ENCODE measurements around the gene MAP2K4. TPM values are rescaled to one million over a fixed set of nuclear protein-coding genes. Genes with fewer than 3 reads are reported as not detected.

Gene MAP2K4
- total RNA-seq, 1 experiment from 2014 or later: 24.4 TPM

GRCh38 chr17:12055889-12056288 lies 35.2 kb downstream of the MAP2K4 start (continued):
- TF ChIP-seq AFF4 (CRISPR knock-in tag; IDR thresholded peaks at IDR 0.05; ENCODE audit: borderline replicate concordance): no peak
- TF ChIP-seq PRRX2 (CRISPR knock-in tag; IDR thresholded peaks at IDR 0.05): no peak
- no peak for TF ChIP-seq ERG (CRISPR knock-in tag; IDR thresholded peaks at IDR 0.05)

- Mint-ChIP-seq H3K36me3 (peaks cover 5% of the 10 kb centered on the region), H3K27ac (peak overlapping the region; percentile 61), H3K4me1 (peaks cover 44% of the 10 kb centered on the region), H3K4me3 (no peak overlapping the region), H3K27me3 (ENCODE audit: low read depth) (no peaks in the 10 kb centered on the region), H3K9me3 (no peaks in the 10 kb centered on the region)
- ATAC-seq (no peak), DNase-seq (ENCODE audit: low spot score) (no peak)
- ChIA-PET POLR2A (no interaction called here), CTCF (no interaction called here)
- no peak for TF ChIP-seq SMAD4 (CRISPR knock-in tag; IDR thresholded peaks at IDR 0.05)
- no peak for TF ChIP-seq USF2 (CRISPR knock-in tag; IDR thresholded peaks at IDR 0.05)
- no peak for TF ChIP-seq HMGA2 (CRISPR knock-in tag; IDR thresholded peaks at IDR 0.05)
- TF ChIP-seq GTF2I (CRISPR knock-in tag; conservative IDR thresholded peaks at IDR 0.05): no peak
- no peak for TF ChIP-seq CBFB (CRISPR knock-in tag; IDR thresholded peaks at IDR 0.05; ENCODE audit: low read depth)
- TF ChIP-seq ZNF396 (CRISPR knock-in tag; IDR thresholded peaks at IDR 0.05; ENCODE audit: borderline replicate concordance): no peak
- TF ChIP-seq ZMAT4 (CRISPR knock-in tag; IDR thresholded peaks at IDR 0.05): no peak
These were observed 36.8 kb downstream of the MAP2K4 start for GRCh38 chr17:12057520-12057919.

GRCh38 chr17:12058535-12058934 lies 37.9 kb downstream of the MAP2K4 start:
- no peaks in the 10 kb centered on the region for H3K27me3 Mint-ChIP-seq (ENCODE audit: low read depth)
- ChIA-PET POLR2A (no interaction called here), CTCF (no interaction called here)
- no peak overlapping the region for H3K27ac Mint-ChIP-seq
- no peak overlapping the region for H3K4me3 Mint-ChIP-seq
- DNase-seq (ENCODE audit: low spot score): no peak
- peaks cover 12% of the 10 kb centered on the region for H3K36me3 Mint-ChIP-seq
- TF ChIP-seq ZNF512 (CRISPR knock-in tag; IDR thresholded peaks at IDR 0.05; ENCODE audit: borderline replicate concordance) (no peak), CREM (CRISPR knock-in tag; IDR thresholded peaks at IDR 0.05) (no peak), FOXK1 (CRISPR knock-in tag; IDR thresholded peaks at IDR 0.05) (no peak), ATF3 (CRISPR knock-in tag; conservative IDR thresholded peaks at IDR 0.05) (no peak), ZNF416 (CRISPR knock-in tag; IDR thresholded peaks at IDR 0.05) (no peak), ARID4B (CRISPR knock-in tag; IDR thresholded peaks at IDR 0.05; ENCODE audit: borderline replicate concordance) (no peak), ZSCAN18 (CRISPR knock-in tag; IDR thresholded peaks at IDR 0.05) (no peak)
- H3K9me3 Mint-ChIP-seq: no peaks in the 10 kb centered on the region
- peaks cover 43% of the 10 kb centered on the region for H3K4me1 Mint-ChIP-seq
- ATAC-seq: no peak
